Measurements from ENCODE around the gene B4GALT3.

B4GALT3 gene

GRCh38 chr1:161218301-161219077 is 41.2 kb upstream of the B4GALT3 start:
- DNase-seq (ENCODE audit: extremely low spot score), result no peak
- TF ChIP-seq ELF4 (IDR thresholded peaks at IDR 0.05) (no peak), SP1 (IDR thresholded peaks at IDR 0.05) (no peak), L3MBTL2 (conservative IDR thresholded peaks at IDR 0.05) (no peak), ARNT (IDR thresholded peaks at IDR 0.05) (no peak), ZNF384 (IDR thresholded peaks at IDR 0.05) (no peak), HDGF (IDR thresholded peaks at IDR 0.05; ENCODE audit: borderline replicate concordance) (no peak), PKNOX1 (IDR thresholded peaks at IDR 0.05) (no peak), NFRKB (IDR thresholded peaks at IDR 0.05) (no peak), FOXA1 (IDR thresholded peaks at IDR 0.05) (no peak), TARDBP (IDR thresholded peaks at IDR 0.05) (no peak), CTBP1 (IDR thresholded peaks at IDR 0.05; ENCODE audit: borderline replicate concordance) (no peak)
- POLR2A ChIA-PET, result interaction anchor here (6.5 kb wide), 1 partner anchor 16 kb away, joined by 32 read pairs; the partner anchor contains the start of gene NDUFS2
- CTCF ChIA-PET, result interaction anchor here (1.2 kb wide), 1 partner anchor 163 kb away, joined by 5 read pairs; no protein-coding TSS in a partner anchor

- TF ChIP-seq HDGF (IDR thresholded peaks at IDR 0.05; ENCODE audit: borderline replicate concordance), result no peak
- ChIA-PET CTCF (interaction anchor here (0.9 to 1.2 kb wide), 2 partner anchors 9 to 164 kb away, joined by 5 to 6 read pairs; no protein-coding TSS in a partner anchor), POLR2A (interaction anchor here (6.5 kb wide), 1 partner anchor 15 kb away, joined by 32 read pairs; the partner anchor contains the start of gene NDUFS2)
- DNase-seq (ENCODE audit: extremely low spot score), result no peak
These were observed 40.5 kb upstream of the B4GALT3 start for GRCh38 chr1:161217831-161218230.

GRCh38 chr1:161216945-161217712 is 39.8 kb upstream of the B4GALT3 start:
- CTCF ChIA-PET, result interaction anchor here (0.9 to 1.2 kb wide), 3 partner anchors 9 to 165 kb away, joined by 3 to 6 read pairs (median 5); no protein-coding TSS in a partner anchor
- POLR2A ChIA-PET, result interaction anchor here (3.2 to 6.5 kb wide), 2 partner anchors 8 to 15 kb away, joined by 9 to 32 read pairs; partner anchors contain the start of genes NDUFS2 and TOMM40L
- TF ChIP-seq ZNF384 (IDR thresholded peaks at IDR 0.05), result no peak
- TF ChIP-seq L3MBTL2 (conservative IDR thresholded peaks at IDR 0.05), result no peak
- TF ChIP-seq BHLHE40 (IDR thresholded peaks at IDR 0.05; ENCODE audit: borderline replicate concordance), result no peak
- no peak for TF ChIP-seq SP1 (IDR thresholded peaks at IDR 0.05)
- no peak for TF ChIP-seq HDGF (IDR thresholded peaks at IDR 0.05; ENCODE audit: borderline replicate concordance)
- TF ChIP-seq SUZ12 (IDR thresholded peaks at IDR 0.05), result no peak
- no peak for TF ChIP-seq TARDBP (IDR thresholded peaks at IDR 0.05)
- TF ChIP-seq NFRKB (IDR thresholded peaks at IDR 0.05), result no peak
- no peak for DNase-seq (ENCODE audit: extremely low spot score)

- CTCF ChIA-PET, result interaction anchor here (0.6 kb wide), 1 partner anchor 9 kb away, joined by 3 read pairs; no protein-coding TSS in a partner anchor
- POLR2A ChIA-PET, result interaction anchor here (3.2 to 6.5 kb wide), 2 partner anchors 10 to 13 kb away, joined by 9 to 32 read pairs; partner anchors contain the start of genes NDUFS2 and TOMM40L
- TF ChIP-seq HDGF (IDR thresholded peaks at IDR 0.05; ENCODE audit: borderline replicate concordance), result no peak
- TF ChIP-seq L3MBTL2 (conservative IDR thresholded peaks at IDR 0.05), result no peak
- no peak for TF ChIP-seq ARNT (IDR thresholded peaks at IDR 0.05)
- no peak for TF ChIP-seq FOXM1 (IDR thresholded peaks at IDR 0.05; ENCODE audit: borderline replicate concordance)
- TF ChIP-seq TARDBP (IDR thresholded peaks at IDR 0.05), result no peak
- TF ChIP-seq FOXK2 (IDR thresholded peaks at IDR 0.05), result no peak
- TF ChIP-seq ZNF384 (IDR thresholded peaks at IDR 0.05), result no peak
- no peak for TF ChIP-seq ELF4 (IDR thresholded peaks at IDR 0.05)
- no peak for TF ChIP-seq LEF1 (IDR thresholded peaks at IDR 0.05; ENCODE audit: borderline replicate concordance)
- TF ChIP-seq BHLHE40 (IDR thresholded peaks at IDR 0.05; ENCODE audit: borderline replicate concordance), result no peak
- no peak for TF ChIP-seq FOXA1 (IDR thresholded peaks at IDR 0.05)
- no peak for DNase-seq (ENCODE audit: extremely low spot score)
These were observed 37.8 kb upstream of the B4GALT3 start, which contains the start of gene FCER1G for GRCh38 chr1:161215076-161215475. Gene FCER1G, plus strand, starts transcription at chr1:161215295. Its CDS starts 27 bp downstream, at chr1:161215322.

GRCh38 chr1:161214369-161214768 is 37.1 kb upstream of the B4GALT3 start:
- TF ChIP-seq L3MBTL2 (conservative IDR thresholded peaks at IDR 0.05) (no peak), TARDBP (IDR thresholded peaks at IDR 0.05) (no peak), ZNF384 (IDR thresholded peaks at IDR 0.05) (no peak), ELF4 (IDR thresholded peaks at IDR 0.05) (no peak), BHLHE40 (IDR thresholded peaks at IDR 0.05; ENCODE audit: borderline replicate concordance) (no peak), FOXK2 (IDR thresholded peaks at IDR 0.05) (no peak), PKNOX1 (IDR thresholded peaks at IDR 0.05) (no peak), FOXA1 (IDR thresholded peaks at IDR 0.05) (no peak), SP1 (IDR thresholded peaks at IDR 0.05) (no peak), FOXM1 (IDR thresholded peaks at IDR 0.05; ENCODE audit: borderline replicate concordance) (no peak)
- CTCF ChIA-PET, result no interaction called here
- POLR2A ChIA-PET, result interaction anchor here (3.2 to 6.5 kb wide), 2 partner anchors 11 to 12 kb away, joined by 9 to 32 read pairs; partner anchors contain the start of genes NDUFS2 and TOMM40L
- no peak for DNase-seq (ENCODE audit: extremely low spot score)

- TF ChIP-seq FOXK2 (IDR thresholded peaks at IDR 0.05) (no peak), TARDBP (IDR thresholded peaks at IDR 0.05) (no peak), ZNF384 (IDR thresholded peaks at IDR 0.05) (no peak), SP1 (IDR thresholded peaks at IDR 0.05) (no peak), PKNOX1 (IDR thresholded peaks at IDR 0.05) (no peak), HDGF (IDR thresholded peaks at IDR 0.05; ENCODE audit: borderline replicate concordance) (peak; percentile 12; the same call in 1 of the 2 replicates), NFRKB (IDR thresholded peaks at IDR 0.05) (no peak), SUZ12 (IDR thresholded peaks at IDR 0.05) (no peak)
- DNase-seq (ENCODE audit: extremely low spot score), result peak; percentile 89
- ChIA-PET CTCF (interaction anchor here (0.8 to 1.5 kb wide), 2 partner anchors 16 to 172 kb away, joined by 4 to 7 read pairs; no protein-coding TSS in a partner anchor), POLR2A (interaction anchor here (2.3 to 2.5 kb wide), 2 partner anchors 8 to 16 kb away, joined by 9 to 16 read pairs; partner anchors contain the start of genes NDUFS2 and TOMM40L)
These were observed 32.6 kb upstream of the B4GALT3 start for GRCh38 chr1:161209790-161210409.

Measured in HEK293T (cell line).